Measurements from ENCODE around the gene PRCC.

Gene PRCC

GRCh38 chr1:156766298-156767100 lies 836 bp upstream of the PRCC start:
- no peak for DNase-seq

DNA sequence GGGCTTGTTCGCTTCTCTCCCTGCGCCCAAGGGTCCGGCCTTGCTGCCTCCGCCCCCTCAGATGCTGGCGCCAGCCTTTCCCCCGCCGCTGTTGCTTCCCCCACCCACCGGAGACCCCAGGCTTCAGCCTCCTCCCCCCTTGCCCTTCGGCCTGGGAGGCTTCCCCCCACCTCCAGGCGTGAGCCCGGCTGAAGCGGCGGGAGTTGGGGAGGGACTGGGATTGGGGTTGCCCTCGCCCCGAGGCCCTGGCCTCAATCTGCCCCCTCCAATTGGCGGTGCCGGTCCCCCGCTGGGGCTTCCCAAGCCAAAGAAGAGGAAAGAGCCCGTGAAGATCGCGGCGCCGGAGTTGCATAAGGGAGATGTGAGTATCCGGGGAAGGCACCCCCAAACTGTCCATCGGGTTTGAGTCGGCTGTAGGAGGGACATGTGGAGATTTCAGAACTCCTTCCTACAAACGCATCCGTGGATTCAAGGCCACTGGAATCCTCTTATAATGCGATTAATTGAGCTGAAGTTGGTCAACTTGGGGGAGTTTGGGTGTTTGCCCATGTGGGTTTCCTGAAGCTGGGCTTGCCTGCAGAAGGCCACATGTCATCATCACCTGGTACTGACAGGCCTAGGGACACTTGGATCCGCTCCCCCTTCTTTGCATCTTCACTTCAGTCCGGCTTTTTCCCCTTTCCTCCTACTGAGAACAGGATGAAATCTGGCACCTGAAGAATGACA lies 707 bp downstream of the PRCC start:
- peak; percentile 50 for DNase-seq

GRCh38 chr1:156768610-156769295 lies 1.4 kb downstream of the PRCC start:
- DNase-seq: no peak

GRCh38 chr1:156772222-156772621 lies 4.9 kb downstream of the PRCC start:
- DNase-seq: no peak

GRCh38 chr1:156772728-156773497 lies 5.6 kb downstream of the PRCC start:
- DNase-seq: no peak

GRCh38 chr1:156773607-156774006 lies 6.3 kb downstream of the PRCC start:
- no peak for DNase-seq

- DNase-seq: no peak
These were observed 8.5 kb downstream of the PRCC start for GRCh38 chr1:156775799-156776198.

DNA sequence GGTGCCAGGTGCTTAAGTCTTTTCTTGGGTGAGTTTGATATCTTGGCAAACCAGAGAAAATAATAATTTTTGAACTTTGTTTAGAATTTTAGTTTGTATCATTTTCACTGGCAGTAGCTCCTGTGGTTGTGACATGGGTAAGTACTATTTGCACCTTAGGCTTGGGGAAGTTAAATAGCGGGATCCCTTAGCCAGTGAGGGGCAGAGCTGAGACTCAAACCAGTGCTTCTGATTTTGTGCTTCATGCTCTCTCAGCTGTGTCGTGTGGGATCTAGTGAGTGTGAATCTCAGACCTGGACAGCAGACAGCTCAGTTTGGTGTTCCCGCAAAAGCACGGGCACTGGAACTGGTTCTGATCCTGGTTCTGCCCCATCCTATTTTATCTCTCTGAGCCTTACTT lies 9.6 kb downstream of the PRCC start:
- DNase-seq: no peak

GRCh38 chr1:156777573-156777972 lies 10.2 kb downstream of the PRCC start:
- DNase-seq: no peak

GRCh38 chr1:156781585-156782186 lies 14.4 kb downstream of the PRCC start:
- DNase-seq: peak; percentile 69

DNA sequence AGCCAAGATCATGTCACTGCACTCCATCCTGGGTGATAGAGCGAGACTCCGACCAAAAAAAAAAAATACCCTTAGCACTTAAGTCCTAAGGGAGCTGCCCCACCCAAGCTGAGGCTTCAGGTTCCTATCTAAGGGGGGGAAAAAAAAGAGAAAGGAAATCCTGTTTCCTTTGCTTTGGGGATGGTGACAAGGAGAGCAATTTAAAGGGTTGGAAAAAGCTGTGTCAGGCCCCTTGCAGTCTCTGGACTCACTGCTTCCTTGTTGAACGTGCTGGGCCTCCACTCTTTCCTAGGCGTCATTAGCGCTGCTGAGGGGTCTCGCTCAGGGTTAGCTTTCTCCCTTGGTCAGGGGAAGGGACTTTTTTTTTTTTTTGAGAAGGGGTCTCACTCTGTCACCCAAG lies 18.1 kb downstream of the PRCC start:
- DNase-seq: no peak

DNA sequence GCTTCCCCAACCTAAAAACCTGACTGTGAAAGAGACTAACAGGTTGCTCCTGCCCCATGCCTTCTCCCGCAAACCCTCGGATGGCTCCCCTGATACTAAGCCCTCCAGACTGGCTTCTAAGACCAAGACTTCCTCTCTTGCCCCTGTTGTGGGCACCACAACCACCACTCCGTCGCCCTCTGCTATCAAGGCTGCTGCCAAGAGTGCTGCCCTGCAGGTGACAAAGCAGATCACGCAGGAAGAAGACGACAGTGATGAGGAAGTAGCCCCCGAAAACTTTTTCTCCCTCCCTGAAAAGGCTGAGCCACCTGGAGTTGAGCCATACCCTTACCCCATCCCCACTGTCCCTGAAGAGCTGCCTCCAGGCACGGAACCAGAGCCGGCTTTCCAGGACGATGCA lies 19.3 kb downstream of the PRCC start:
- no peak for DNase-seq

GRCh38 chr1:156788136-156788535 lies 20.8 kb downstream of the PRCC start:
- no peak for DNase-seq

GRCh38 chr1:156789621-156790318 lies 22.4 kb downstream of the PRCC start:
- no peak for DNase-seq

DNA sequence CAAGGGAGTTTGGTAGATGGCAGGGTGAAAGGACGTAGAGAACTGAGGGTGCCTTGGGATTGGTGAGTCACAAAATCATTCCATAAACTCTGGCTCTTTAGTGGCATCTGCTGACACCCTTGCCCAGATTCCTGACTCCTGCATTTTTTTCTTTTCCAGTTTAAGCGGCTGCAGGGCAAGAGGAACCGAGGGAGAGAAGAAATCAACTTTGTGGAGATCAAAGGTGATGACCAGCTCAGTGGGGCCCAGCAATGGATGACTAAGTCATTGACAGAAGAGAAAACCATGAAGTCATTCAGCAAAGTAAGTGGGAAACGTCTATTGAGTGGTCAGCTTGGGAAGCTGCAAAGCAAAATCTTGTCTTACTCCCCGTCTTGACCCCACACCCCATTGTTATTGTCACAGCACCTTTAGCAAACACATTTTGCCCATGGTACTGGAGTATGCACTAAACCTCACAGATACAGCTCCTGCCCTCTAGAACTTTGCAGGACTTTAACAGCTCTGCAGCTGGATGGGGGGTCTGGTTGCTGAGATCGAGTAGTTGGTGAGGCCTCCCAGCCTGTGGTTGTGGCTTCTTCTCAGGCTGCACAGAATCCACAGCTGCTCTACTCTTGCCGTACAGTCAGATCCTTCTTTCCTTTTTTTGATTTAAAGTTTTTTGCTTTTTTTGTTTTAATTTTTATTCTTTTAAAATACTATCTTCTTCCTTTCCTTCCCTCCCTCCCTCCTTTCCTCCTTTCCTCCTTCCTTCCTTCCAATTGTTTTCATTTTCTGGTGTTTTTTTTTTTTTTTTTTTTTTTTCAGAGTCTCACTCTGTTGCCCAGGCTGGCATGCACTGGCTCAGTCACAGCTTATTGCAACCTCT lies 27.4 kb downstream of the PRCC start:
- no peak for DNase-seq

- DNase-seq: no peak
These were observed 28.0 kb downstream of the PRCC start for GRCh38 chr1:156795374-156795733.

DNA sequence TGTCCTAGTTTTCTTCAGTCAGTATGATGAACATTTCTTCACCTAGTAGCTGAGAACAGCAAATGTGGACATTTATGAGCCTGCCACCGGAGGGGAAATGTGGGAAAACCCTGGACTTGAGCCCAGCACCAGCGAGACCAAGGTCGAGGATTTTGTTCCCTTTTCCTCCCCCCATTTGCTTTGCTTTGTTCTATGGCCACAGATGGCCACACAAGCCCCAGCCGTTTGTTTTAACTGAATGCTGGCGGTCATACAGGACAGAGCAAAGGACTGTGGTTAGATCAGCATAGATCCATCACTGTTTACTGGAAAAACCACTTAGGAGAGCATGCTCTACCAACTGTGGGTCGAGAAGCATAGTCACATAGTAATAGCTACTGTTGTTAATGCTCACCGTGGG lies 28.5 kb downstream of the PRCC start:
- no peak for DNase-seq

DNA sequence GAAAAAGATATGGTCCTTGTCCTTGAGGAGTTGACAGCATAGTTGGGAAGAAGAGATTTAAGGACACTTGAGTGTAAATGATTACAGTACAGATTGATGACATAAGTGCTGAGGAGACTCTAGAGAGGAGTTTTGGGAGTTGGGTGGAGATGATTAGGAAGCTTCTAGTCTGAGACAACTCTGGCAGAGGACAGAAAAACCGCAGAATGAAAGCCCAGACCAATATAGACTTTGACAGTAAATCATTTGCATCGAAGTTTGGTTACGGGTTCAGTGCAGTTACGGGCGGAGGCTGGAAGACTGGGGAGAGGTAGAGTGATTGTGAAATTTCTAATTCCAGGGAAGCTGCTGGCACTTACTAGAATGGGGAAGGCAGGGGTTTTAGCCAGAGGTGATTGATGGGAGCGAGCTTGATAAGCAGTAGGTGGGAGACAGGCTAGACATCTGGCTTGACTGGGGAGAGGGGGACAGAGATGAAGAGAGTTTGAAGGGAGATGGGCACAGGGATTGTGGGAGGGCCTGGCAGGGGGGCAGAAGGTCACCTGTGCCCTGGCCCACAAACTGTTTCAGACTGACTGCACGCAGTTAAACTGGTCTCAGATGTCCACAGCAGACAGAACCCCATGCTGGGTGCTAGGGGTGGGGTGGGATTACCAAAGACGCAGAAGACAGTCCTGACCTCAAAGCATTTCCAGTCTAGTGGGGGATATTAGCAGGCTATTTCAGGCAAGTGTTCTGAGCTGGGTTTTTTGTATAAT lies 29.2 kb downstream of the PRCC start:
- no peak for DNase-seq

- DNase-seq: peak; percentile 45
These were observed 30.0 kb downstream of the PRCC start for GRCh38 chr1:156797212-156797871.
